ENCODE results near the gene ATP10A. TPM values are rescaled to one million over a fixed set of nuclear protein-coding genes. Genes with fewer than 3 reads are reported as not detected.

Gene ATP10A
- total RNA-seq, 1 experiment from 2014 or later: 3.0 TPM

DNA sequence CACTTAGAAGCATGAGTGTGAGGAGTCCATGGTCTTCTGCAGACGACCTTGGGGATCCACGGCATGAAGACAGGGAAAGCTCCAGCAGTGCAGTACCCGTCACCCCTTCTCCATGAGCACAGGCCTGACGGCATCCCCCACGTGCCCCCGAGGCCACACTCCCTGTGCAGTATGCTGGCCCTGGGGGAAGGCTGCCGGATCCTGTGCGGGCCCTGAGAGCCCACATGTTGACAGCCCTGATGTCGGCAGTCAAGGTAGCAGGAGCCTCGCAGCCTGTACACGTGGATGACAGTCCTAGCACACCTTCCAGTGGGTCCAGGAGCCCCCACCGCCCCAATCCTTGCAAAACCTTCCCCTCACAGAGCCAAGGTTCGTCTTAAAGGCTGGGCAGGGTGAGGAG lies 195.3 kb downstream of the ATP10A start:
- Mint-ChIP-seq H3K9me3 (ENCODE audit: low read depth, unreplicated experiment) (peaks cover 2% of the 10 kb centered on the region), H3K27me3 (ENCODE audit: unreplicated experiment) (no peaks in the 10 kb centered on the region), H3K36me3 (ENCODE audit: insufficient read depth, unreplicated experiment) (no peaks in the 10 kb centered on the region), H3K4me1 (ENCODE audit: low read depth, unreplicated experiment) (no peaks in the 10 kb centered on the region), H3K27ac (ENCODE audit: unreplicated experiment) (no peak overlapping the region), H3K4me3 (ENCODE audit: low read depth, unreplicated experiment) (no peak overlapping the region)
- no TSS peak for BruUV-seq (replicated peaks)
- no peak for DNase-seq
- CTCF ChIA-PET: no interaction called here
- intact Hi-C loops (cut with micrococcal nuclease; ENCODE audit: unreplicated experiment): no loop called here
- TF ChIP-seq, protein P1, sequence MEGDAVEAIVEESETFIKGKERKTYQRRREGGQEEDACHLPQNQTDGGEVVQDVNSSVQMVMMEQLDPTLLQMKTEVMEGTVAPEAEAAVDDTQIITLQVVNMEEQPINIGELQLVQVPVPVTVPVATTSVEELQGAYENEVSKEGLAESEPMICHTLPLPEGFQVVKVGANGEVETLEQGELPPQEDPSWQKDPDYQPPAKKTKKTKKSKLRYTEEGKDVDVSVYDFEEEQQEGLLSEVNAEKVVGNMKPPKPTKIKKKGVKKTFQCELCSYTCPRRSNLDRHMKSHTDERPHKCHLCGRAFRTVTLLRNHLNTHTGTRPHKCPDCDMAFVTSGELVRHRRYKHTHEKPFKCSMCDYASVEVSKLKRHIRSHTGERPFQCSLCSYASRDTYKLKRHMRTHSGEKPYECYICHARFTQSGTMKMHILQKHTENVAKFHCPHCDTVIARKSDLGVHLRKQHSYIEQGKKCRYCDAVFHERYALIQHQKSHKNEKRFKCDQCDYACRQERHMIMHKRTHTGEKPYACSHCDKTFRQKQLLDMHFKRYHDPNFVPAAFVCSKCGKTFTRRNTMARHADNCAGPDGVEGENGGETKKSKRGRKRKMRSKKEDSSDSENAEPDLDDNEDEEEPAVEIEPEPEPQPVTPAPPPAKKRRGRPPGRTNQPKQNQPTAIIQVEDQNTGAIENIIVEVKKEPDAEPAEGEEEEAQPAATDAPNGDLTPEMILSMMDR (IDR thresholded peaks at IDR 0.05; ENCODE audit: unreplicated experiment): no peak

DNA sequence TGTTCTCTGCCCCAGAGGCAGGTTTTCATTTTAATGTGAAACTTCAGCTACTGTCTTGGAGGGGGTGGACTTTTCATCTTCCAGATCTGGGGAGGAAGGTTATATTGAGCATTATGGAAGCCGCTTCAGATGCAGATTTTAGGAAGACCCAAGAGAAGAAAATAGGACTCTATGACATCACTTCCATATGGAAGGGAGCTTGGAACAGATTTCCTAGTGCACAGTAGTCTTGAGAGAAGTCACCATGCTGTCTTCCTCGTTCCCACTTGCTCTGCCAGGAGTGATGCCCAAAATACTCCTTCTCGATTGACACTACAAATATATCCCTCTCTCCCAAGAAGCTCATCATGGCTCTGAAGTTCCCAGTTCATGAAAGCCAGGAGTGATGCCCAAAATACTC lies 197.2 kb downstream of the ATP10A start:
- TF ChIP-seq, protein P1 (IDR thresholded peaks at IDR 0.05; ENCODE audit: unreplicated experiment): no peak
- Mint-ChIP-seq H3K27ac (ENCODE audit: unreplicated experiment) (no peak overlapping the region), H3K4me3 (ENCODE audit: low read depth, unreplicated experiment) (no peak overlapping the region), H3K27me3 (ENCODE audit: unreplicated experiment) (no peaks in the 10 kb centered on the region), H3K4me1 (ENCODE audit: low read depth, unreplicated experiment) (no peaks in the 10 kb centered on the region), H3K36me3 (ENCODE audit: insufficient read depth, unreplicated experiment) (no peaks in the 10 kb centered on the region), H3K9me3 (ENCODE audit: low read depth, unreplicated experiment) (peaks cover 2% of the 10 kb centered on the region)
- intact Hi-C loops (cut with micrococcal nuclease; ENCODE audit: unreplicated experiment): no loop called here
- no peak for DNase-seq
- CTCF ChIA-PET: no interaction called here
- no TSS peak for BruUV-seq (replicated peaks)

DNA sequence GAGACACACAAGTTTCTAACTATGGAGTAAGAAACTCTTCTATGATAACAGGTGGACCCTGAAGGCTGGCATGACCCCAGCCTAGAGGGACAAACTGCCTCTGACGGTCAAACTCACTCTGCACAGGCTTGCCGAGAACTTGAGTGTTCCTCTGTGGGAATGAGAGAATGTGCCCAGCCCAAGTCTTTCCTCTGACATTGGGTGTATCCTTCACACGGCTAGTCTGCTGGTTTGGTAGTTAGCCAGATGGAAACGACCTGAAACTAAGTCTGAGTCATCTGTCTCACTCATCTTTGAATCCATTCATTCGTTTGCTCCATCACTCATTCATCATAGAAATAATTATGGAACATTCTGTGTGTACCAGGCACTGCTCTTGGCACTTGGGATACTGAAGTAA lies 198.4 kb downstream of the ATP10A start:
- Mint-ChIP-seq H3K4me1 (ENCODE audit: low read depth, unreplicated experiment) (no peaks in the 10 kb centered on the region), H3K27me3 (ENCODE audit: unreplicated experiment) (no peaks in the 10 kb centered on the region), H3K36me3 (ENCODE audit: insufficient read depth, unreplicated experiment) (no peaks in the 10 kb centered on the region), H3K4me3 (ENCODE audit: low read depth, unreplicated experiment) (no peak overlapping the region), H3K27ac (ENCODE audit: unreplicated experiment) (no peak overlapping the region), H3K9me3 (ENCODE audit: low read depth, unreplicated experiment) (peaks cover 2% of the 10 kb centered on the region)
- intact Hi-C loops (cut with micrococcal nuclease; ENCODE audit: unreplicated experiment): no loop called here
- BruUV-seq (replicated peaks): no TSS peak
- TF ChIP-seq, protein P1 (IDR thresholded peaks at IDR 0.05; ENCODE audit: unreplicated experiment): no peak
- no peak for DNase-seq
- CTCF ChIA-PET: no interaction called here

DNA sequence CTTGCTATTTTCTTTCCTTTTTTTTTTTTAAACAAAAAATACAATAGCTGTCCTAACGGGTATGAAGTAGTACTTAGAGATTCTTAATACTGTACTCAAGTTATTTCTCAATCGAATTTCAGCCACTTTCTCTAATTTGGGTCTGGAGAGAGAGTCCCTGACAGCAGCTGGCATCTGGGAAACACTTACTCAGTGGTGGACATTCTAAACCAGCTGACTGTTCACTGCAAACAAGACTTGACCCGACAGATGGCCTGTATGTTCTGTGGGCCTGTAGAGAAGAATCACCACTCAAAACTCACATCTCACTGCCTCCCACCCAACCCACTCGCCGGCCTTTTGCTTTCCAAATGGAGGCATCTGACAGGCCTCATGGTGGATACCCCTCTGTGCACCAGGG lies 199.6 kb downstream of the ATP10A start:
- Mint-ChIP-seq H3K4me3 (ENCODE audit: low read depth, unreplicated experiment) (no peak overlapping the region), H3K27ac (ENCODE audit: unreplicated experiment) (no peak overlapping the region), H3K4me1 (ENCODE audit: low read depth, unreplicated experiment) (no peaks in the 10 kb centered on the region), H3K36me3 (ENCODE audit: insufficient read depth, unreplicated experiment) (no peaks in the 10 kb centered on the region), H3K9me3 (ENCODE audit: low read depth, unreplicated experiment) (peaks cover 2% of the 10 kb centered on the region), H3K27me3 (ENCODE audit: unreplicated experiment) (no peaks in the 10 kb centered on the region)
- CTCF ChIA-PET: no interaction called here
- intact Hi-C loops (cut with micrococcal nuclease; ENCODE audit: unreplicated experiment): no loop called here
- DNase-seq: no peak
- TF ChIP-seq, protein P1 (IDR thresholded peaks at IDR 0.05; ENCODE audit: unreplicated experiment): no peak
- BruUV-seq (replicated peaks): no TSS peak

DNA sequence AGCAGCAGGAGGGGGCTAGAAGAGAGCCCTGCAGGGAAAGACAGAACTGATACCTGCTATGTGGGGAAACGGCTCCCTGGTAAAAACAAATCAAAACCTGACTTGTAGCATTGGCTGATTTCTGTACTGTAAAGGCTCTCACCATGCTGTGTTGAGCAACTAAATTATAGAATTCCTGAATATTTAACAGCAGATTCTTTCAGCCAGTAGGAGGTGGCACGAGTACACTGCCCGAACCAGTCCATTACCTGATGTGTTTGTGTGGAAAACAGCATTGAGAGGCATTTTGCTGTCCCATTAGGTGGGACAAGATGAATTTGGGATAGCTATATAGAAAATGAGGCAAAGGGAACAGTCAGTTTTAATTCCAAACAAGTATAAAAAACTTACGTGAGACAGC lies 201.2 kb downstream of the ATP10A start:
- intact Hi-C loops (cut with micrococcal nuclease; ENCODE audit: unreplicated experiment): no loop called here
- no peaks in the 10 kb centered on the region for H3K4me1 Mint-ChIP-seq (ENCODE audit: low read depth, unreplicated experiment)
- no TSS peak for BruUV-seq (replicated peaks)
- H3K27ac Mint-ChIP-seq (ENCODE audit: unreplicated experiment): no peak overlapping the region
- peaks cover 2% of the 10 kb centered on the region for H3K9me3 Mint-ChIP-seq (ENCODE audit: low read depth, unreplicated experiment)
- no peaks in the 10 kb centered on the region for H3K36me3 Mint-ChIP-seq (ENCODE audit: insufficient read depth, unreplicated experiment)
- TF ChIP-seq, protein P1 (IDR thresholded peaks at IDR 0.05; ENCODE audit: unreplicated experiment): no peak
- H3K4me3 Mint-ChIP-seq (ENCODE audit: low read depth, unreplicated experiment): no peak overlapping the region
- CTCF ChIA-PET: no interaction called here
- H3K27me3 Mint-ChIP-seq (ENCODE audit: unreplicated experiment): no peaks in the 10 kb centered on the region
- DNase-seq: no peak

Measured in Calu3 (cell line).